Spleen (tissue), 11 donors: ENCODE data around the gene UXS1. TPM values are rescaled to one million over a fixed set of nuclear protein-coding genes. Genes with fewer than 3 reads are reported as not detected.

Source experiments
- DNase-seq: peaks from one replicate; pipeline ENCODE4 v3.0.0-alpha.2; 2020
- H3K27ac ChIP-seq, 8 donors: fragments of 200-600 bp; sonication (generic) in 7 of 8; 1 replicate in 4 of 8; 2 replicates in 4 of 8; pipeline versions ENCODE4 v1.5.0 to v1.8.0; 2016 to 2021; ENCODE audit warnings: inconsistent platforms in 4 of 8, mild to moderate bottlenecking in 4 of 8, moderate library complexity in 1 of 8
- H3K27me3 ChIP-seq, 7 donors: fragments of 200-600 bp; sonication (generic) in 6 of 7; replicated peaks in 1 of 7; 1 replicate in 4 of 7; 2 replicates in 3 of 7; pipeline versions ENCODE4 v1.5.0 to v1.8.0; 2016 to 2021; ENCODE audit warnings: inconsistent platforms in 3 of 7, mild to moderate bottlenecking in 1 of 7
- H3K36me3 ChIP-seq, 6 donors: fragments of 200-600 bp; sonication (generic) in 5 of 6; 1 replicate in 4 of 6; 2 replicates in 2 of 6; pipeline versions ENCODE4 v1.5.0 to v1.8.0; 2016 to 2021; ENCODE audit warnings: inconsistent platforms in 2 of 6
- H3K4me1 ChIP-seq, 6 donors: fragments of 200-600 bp; sonication (generic) in 5 of 6; 1 replicate in 3 of 6; 2 replicates in 3 of 6; pipeline versions ENCODE4 v1.5.0 to v1.8.0; 2016 to 2021; ENCODE audit warnings: inconsistent platforms in 3 of 6
- H3K4me3 ChIP-seq, 8 donors: fragments of 200-600 bp; sonication (generic) in 7 of 8; 1 replicate in 4 of 8; 2 replicates in 4 of 8; pipeline versions ENCODE4 v1.5.0 to v1.8.0; 2016 to 2021; ENCODE audit warnings: inconsistent platforms in 4 of 8, mild to moderate bottlenecking in 4 of 8, moderate library complexity in 2 of 8
- H3K9me3 ChIP-seq, 8 donors: fragments of 200-600 bp; sonication (generic) in 7 of 8; 1 replicate in 4 of 8; 2 replicates in 4 of 8; pipeline versions ENCODE4 v1.5.0 to v1.8.0; 2016 to 2021; ENCODE audit warnings: inconsistent platforms in 4 of 8
- CTCF ChIP-seq, 11 experiments: fragments of 200-600 bp in 7 of 11; fragments of 450-650 bp in 4 of 11; sonication (generic) in 4 of 11; IDR thresholded peaks in 8 of 11; conservative IDR thresholded peaks in 3 of 11; 1 replicate in 7 of 11; 2 replicates in 4 of 11; pipeline versions ENCODE4 v1.4.0 to v1.8.0; 2016 to 2021; ENCODE audit warnings: antibody characterized with exemption in 11 of 11, inconsistent platforms in 4 of 11, mild to moderate bottlenecking in 1 of 11
- POLR2A ChIP-seq, 3 donors: fragments of 450-650 bp; IDR thresholded peaks; one replicate each; pipeline ENCODE4 v1.5.1; 2017; ENCODE audit warnings: antibody characterized with exemption in 3 of 3, mild to moderate bottlenecking in 1 of 3
- POLR2AphosphoS5 ChIP-seq, 3 donors: sonication (generic); formaldehyde crosslinking; IDR thresholded peaks; one replicate each; pipeline ENCODE4 v1.5.1; 2017; ENCODE audit warnings: antibody characterized with exemption in 3 of 3
- WGBS, 5 donors: extraction: QIAGEN DNeasy Blood & Tissue Kit in 3 of 5; methylation state at CpG; one replicate each; pipeline versions ENCODE4 v1.1.5 to v1.1.7; 2013 to 2018; 5-methylcytosine and 5-hydroxymethylcytosine counted together
- intact Hi-C: fragments of 100-400 bp; cut with DNase I; formaldehyde crosslinking; loops from one replicate; pipeline ENCODE4 v1.15.0; 2023; ENCODE audit warnings: low total_unique reads
- polyA plus RNA-seq, 3 donors: library from polyadenylated mRNA; stranded (reverse); fragments of 200-250 nt; gene quantifications; one replicate each; pipeline ENCODE4 v1.2.1, GENCODE V29; 2013
- total RNA-seq, 7 donors: library from RNA; depleted of rRNA in 3 of 7; stranded (reverse); fragments of >200 nt in 3 of 7; fragmentation: NEBNext Ultra II Directional in 4 of 7; extraction: Animal tissue kit (Norgen Biotek cat#: 25700) in 4 of 7; gene quantifications; one replicate each; pipeline versions ENCODE4 v1.1.0 to v1.2.1, GENCODE V29; 2016 to 2021
- donor health status: healthy with polysubstance abuse.
- donor health status: DM: no; HTN: no; CAD: no; lungs with moderate emphysema.
- donor health status: DM: no; HTN: no; CAD: no.
- donor health status: Bipolar disorder and iron deficiency.
- donor health status: healthy.
- donor health status: DM: no; HTN: no; CAD: no.
- donor health status: DM: yes; HTN: yes; CAD: no.

The UXS1 gene
- total and polyA plus RNA-seq, 10 donors: 9.5 to 60.1 (median 40.3) TPM

- 90 to 94% (median 93%) methylated on average over 5 of the region's 5 CpGs for WGBS, 5 donors
- H3K4me3 ChIP-seq: no peak overlapping the region
- H3K9me3 ChIP-seq: no peaks in the 10 kb centered on the region
- H3K27me3 ChIP-seq: no peaks in the 10 kb centered on the region
- no peak for TF ChIP-seq POLR2A (IDR thresholded peaks at IDR 0.05)
- TF ChIP-seq CTCF (IDR thresholded peaks at IDR 0.05 in 8 of 11, conservative IDR thresholded peaks at IDR 0.05 in 3 of 11): no peak
- TF ChIP-seq POLR2AphosphoS5 (IDR thresholded peaks at IDR 0.05): no peak
- DNase-seq: no peak
- H3K4me1 ChIP-seq: peaks cover 0 to 33% (median 13%) of the 10 kb centered on the region in 6 donors
- intact Hi-C loops: loop anchor here (10.0 kb wide), 1 partner anchor 485 kb away; no protein-coding TSS in a partner anchor
- no peak overlapping the region for H3K27ac ChIP-seq
- peaks cover 0 to 89% (median 26%) of the 10 kb centered on the region in 6 donors for H3K36me3 ChIP-seq
These were observed 94.4 kb downstream of the UXS1 start for GRCh38 chr2:106099691-106100090.

- TF ChIP-seq POLR2AphosphoS5 (IDR thresholded peaks at IDR 0.05): no peak
- TF ChIP-seq POLR2A (IDR thresholded peaks at IDR 0.05): no peak
- TF ChIP-seq CTCF (IDR thresholded peaks at IDR 0.05 in 8 of 11, conservative IDR thresholded peaks at IDR 0.05 in 3 of 11): no peak
- WGBS, 5 donors: 71 to 81% (median 76%) methylated on average over 8 to 9 of the region's 9 CpGs
- no peak for DNase-seq
These were observed 95.4 kb downstream of the UXS1 start for GRCh38 chr2:106098664-106099063.

GRCh38 chr2:106098081-106098480 is 96.0 kb downstream of the UXS1 start:
- WGBS, 5 donors: 64 to 76% (median 68%) methylated on average over 3 of the region's 3 CpGs
- no peak overlapping the region for H3K27ac ChIP-seq
- peaks cover 0 to 95% (median 26%) of the 10 kb centered on the region in 6 donors for H3K36me3 ChIP-seq
- H3K9me3 ChIP-seq: no peaks in the 10 kb centered on the region
- intact Hi-C loops: no loop called here
- TF ChIP-seq CTCF (IDR thresholded peaks at IDR 0.05 in 8 of 11, conservative IDR thresholded peaks at IDR 0.05 in 3 of 11) (peak in 2 of 11 experiments; percentile 7 to 15), POLR2A (IDR thresholded peaks at IDR 0.05) (no peak)
- DNase-seq: no peak
- no peaks in the 10 kb centered on the region for H3K27me3 ChIP-seq
- no peak overlapping the region for H3K4me3 ChIP-seq
- H3K4me1 ChIP-seq: peaks cover 0 to 39% (median 24%) of the 10 kb centered on the region in 6 donors

More at GRCh38 chr2:106098664-106099063, 95.4 kb downstream of the UXS1 start:
- intact Hi-C loops: no loop called here
- Histone ChIP-seq H3K36me3 (peaks cover 0 to 95% (median 26%) of the 10 kb centered on the region in 6 donors), H3K4me3 (no peak overlapping the region), H3K4me1 (peaks cover 0 to 38% (median 22%) of the 10 kb centered on the region in 6 donors), H3K27me3 (no peaks in the 10 kb centered on the region), H3K27ac (no peak overlapping the region), H3K9me3 (no peaks in the 10 kb centered on the region)

- TF ChIP-seq POLR2A (IDR thresholded peaks at IDR 0.05): no peak
- TF ChIP-seq CTCF (IDR thresholded peaks at IDR 0.05 in 8 of 11, conservative IDR thresholded peaks at IDR 0.05 in 3 of 11): no peak
- no peak for TF ChIP-seq POLR2AphosphoS5 (IDR thresholded peaks at IDR 0.05)
- H3K4me1 ChIP-seq: peaks cover 0 to 39% (median 24%) of the 10 kb centered on the region in 6 donors
- DNase-seq: no peak
- no peaks in the 10 kb centered on the region for H3K9me3 ChIP-seq
- WGBS, 5 donors: 86 to 94% (median 93%) methylated on average over 12 to 26 of the region's 26 CpGs
- H3K27ac ChIP-seq: peak overlapping the region in 5 of 8 donors; percentile 72 to 92 (median 76)
- H3K27me3 ChIP-seq: no peaks in the 10 kb centered on the region
- intact Hi-C loops: no loop called here
- H3K4me3 ChIP-seq: peak overlapping the region in 1 of 8 donors; percentile 55
- peaks cover 0 to 95% (median 26%) of the 10 kb centered on the region in 6 donors for H3K36me3 ChIP-seq
These were observed 96.8 kb downstream of the UXS1 start for GRCh38 chr2:106097038-106098000.
